Measurements from ENCODE around the gene NOVA1. TPM values are rescaled to one million over a fixed set of nuclear protein-coding genes. Genes with fewer than 3 reads are reported as not detected.

Gene NOVA1
- polyA plus RNA-seq, 1 donor (not counting 4 experiments of a cell fraction or from before 2014, with no cell fraction given) = not detected

DNA sequence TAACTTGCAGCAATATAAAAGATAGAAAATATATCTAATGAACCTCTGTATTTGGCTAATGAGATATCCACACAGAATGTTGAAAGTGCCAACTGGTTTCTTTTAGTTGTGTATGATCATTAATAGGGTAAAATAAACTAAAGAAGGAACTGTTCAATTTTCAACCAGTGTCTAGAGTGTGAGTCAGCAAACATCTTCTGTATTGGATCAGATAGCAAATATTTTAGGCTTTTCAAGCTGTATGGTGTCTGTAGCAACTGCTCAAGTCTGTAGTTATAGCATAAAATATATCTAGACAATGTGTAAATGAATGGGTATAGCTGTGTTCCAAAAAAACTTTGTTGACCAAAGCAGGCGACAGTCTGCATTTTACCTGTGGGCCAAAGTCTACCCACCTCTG lies 23.5 kb upstream of the NOVA1 start:
- no peaks in the 10 kb centered on the region for H3K36me3 ChIP-seq (ENCODE audit: control insufficient read depth in 2 of 2, extremely low read depth in 1 of 2, insufficient read depth in 2 of 2, low read length in 2 of 2)
- TF ChIP-seq EZH2 (IDR thresholded peaks at IDR 0.05; ENCODE audit: low read length) = no peak
- TF ChIP-seq, protein P1, sequence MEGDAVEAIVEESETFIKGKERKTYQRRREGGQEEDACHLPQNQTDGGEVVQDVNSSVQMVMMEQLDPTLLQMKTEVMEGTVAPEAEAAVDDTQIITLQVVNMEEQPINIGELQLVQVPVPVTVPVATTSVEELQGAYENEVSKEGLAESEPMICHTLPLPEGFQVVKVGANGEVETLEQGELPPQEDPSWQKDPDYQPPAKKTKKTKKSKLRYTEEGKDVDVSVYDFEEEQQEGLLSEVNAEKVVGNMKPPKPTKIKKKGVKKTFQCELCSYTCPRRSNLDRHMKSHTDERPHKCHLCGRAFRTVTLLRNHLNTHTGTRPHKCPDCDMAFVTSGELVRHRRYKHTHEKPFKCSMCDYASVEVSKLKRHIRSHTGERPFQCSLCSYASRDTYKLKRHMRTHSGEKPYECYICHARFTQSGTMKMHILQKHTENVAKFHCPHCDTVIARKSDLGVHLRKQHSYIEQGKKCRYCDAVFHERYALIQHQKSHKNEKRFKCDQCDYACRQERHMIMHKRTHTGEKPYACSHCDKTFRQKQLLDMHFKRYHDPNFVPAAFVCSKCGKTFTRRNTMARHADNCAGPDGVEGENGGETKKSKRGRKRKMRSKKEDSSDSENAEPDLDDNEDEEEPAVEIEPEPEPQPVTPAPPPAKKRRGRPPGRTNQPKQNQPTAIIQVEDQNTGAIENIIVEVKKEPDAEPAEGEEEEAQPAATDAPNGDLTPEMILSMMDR (optimal IDR thresholded peaks at IDR 0.05 in 1 of 3, IDR thresholded peaks at IDR 0.05 in 1 of 3, conservative IDR thresholded peaks at IDR 0.05 in 1 of 3; ENCODE audit: extremely low read depth in 1 of 3, insufficient read depth in 2 of 3, low read length in 3 of 3) = no peak
- no peak for FAIRE-seq

DNA sequence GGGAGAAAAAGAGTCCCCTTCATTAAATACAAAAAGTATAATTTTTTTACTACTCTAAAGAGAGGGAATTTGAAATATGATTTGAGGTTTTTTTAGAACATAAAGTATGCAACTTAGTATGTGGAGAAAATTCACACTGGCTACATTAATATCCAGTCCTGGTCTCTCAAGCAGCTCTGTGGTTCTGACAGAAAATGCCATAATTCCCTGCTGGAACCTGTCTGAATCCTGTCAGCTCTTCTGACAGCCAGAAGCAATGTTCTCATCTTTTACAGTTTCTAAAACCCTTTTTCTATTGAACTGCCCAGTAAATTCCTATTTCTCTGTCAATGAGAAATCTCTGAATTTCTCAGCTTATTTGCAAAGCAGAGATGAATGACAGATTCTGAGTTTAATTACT lies 13.4 kb upstream of the NOVA1 start:
- H2AFZ ChIP-seq (ENCODE audit: control insufficient read depth, low read length) = no peak overlapping the region
- no peaks in the 10 kb centered on the region for H3K9me1 ChIP-seq (ENCODE audit: control insufficient read depth, extremely low read depth, insufficient read depth, low read length)
- DNase-seq (ENCODE audit: low read depth, low spot score) = no peak
- H4K20me1 ChIP-seq (ENCODE audit: control insufficient read depth, extremely low read depth, insufficient read depth, low read length) = no peaks in the 10 kb centered on the region
- no peak overlapping the region for H3K27ac ChIP-seq (ENCODE audit: control insufficient read depth, insufficient read depth, low read length)
- no peak overlapping the region for H3K4me3 ChIP-seq (ENCODE audit: control insufficient read depth in 2 of 3, extremely low read depth in 1 of 3, insufficient read depth in 2 of 3, low read depth in 1 of 3, low read length in 3 of 3)
- H3K27me3 ChIP-seq (ENCODE audit: control insufficient read depth, extremely low read depth, insufficient read depth, low read length) = no peaks in the 10 kb centered on the region
- H3K36me3 ChIP-seq (ENCODE audit: control insufficient read depth in 2 of 2, extremely low read depth in 1 of 2, insufficient read depth in 2 of 2, low read length in 2 of 2) = no peaks in the 10 kb centered on the region
- TF ChIP-seq, protein P1 (optimal IDR thresholded peaks at IDR 0.05 in 1 of 3, IDR thresholded peaks at IDR 0.05 in 1 of 3, conservative IDR thresholded peaks at IDR 0.05 in 1 of 3; ENCODE audit: extremely low read depth in 1 of 3, insufficient read depth in 2 of 3, low read length in 3 of 3) = no peak
- no peak for TF ChIP-seq EZH2 (IDR thresholded peaks at IDR 0.05; ENCODE audit: low read length)
- no peak overlapping the region for H3K4me2 ChIP-seq (ENCODE audit: control insufficient read depth, extremely low read depth, insufficient read depth, low read depth, low read length)
- no peaks in the 10 kb centered on the region for H3K79me2 ChIP-seq (ENCODE audit: control insufficient read depth, insufficient read depth, low read length)
- no peaks in the 10 kb centered on the region for H3K4me1 ChIP-seq (ENCODE audit: control insufficient read depth, extremely low read depth, insufficient read depth, low read length)
- no peak for FAIRE-seq
- H3K9ac ChIP-seq (ENCODE audit: control insufficient read depth, extremely low read depth, insufficient read depth, low read length) = no peak overlapping the region
- no peaks in the 10 kb centered on the region for H3K9me3 ChIP-seq (ENCODE audit: control insufficient read depth, low read depth, low read length)
- dilution Hi-C loops (cut with MboI; ENCODE audit: extremely low pct_ligation_motif_present, low sequenced_read_pairs) = no loop called here

More for the DNA sequence above, 23.5 kb upstream of the NOVA1 start:
- Histone ChIP-seq H3K9me1 (ENCODE audit: control insufficient read depth, extremely low read depth, insufficient read depth, low read length) (no peaks in the 10 kb centered on the region), H3K9me3 (ENCODE audit: control insufficient read depth, low read depth, low read length) (no peaks in the 10 kb centered on the region), H3K79me2 (ENCODE audit: control insufficient read depth, insufficient read depth, low read length) (no peaks in the 10 kb centered on the region), H3K4me3 (ENCODE audit: control insufficient read depth in 2 of 3, extremely low read depth in 1 of 3, insufficient read depth in 2 of 3, low read depth in 1 of 3, low read length in 3 of 3) (no peak overlapping the region), H3K27ac (ENCODE audit: control insufficient read depth, insufficient read depth, low read length) (no peak overlapping the region), H3K4me2 (ENCODE audit: control insufficient read depth, extremely low read depth, insufficient read depth, low read depth, low read length) (no peak overlapping the region), H3K27me3 (ENCODE audit: control insufficient read depth, extremely low read depth, insufficient read depth, low read length) (no peaks in the 10 kb centered on the region), H4K20me1 (ENCODE audit: control insufficient read depth, extremely low read depth, insufficient read depth, low read length) (no peaks in the 10 kb centered on the region), H2AFZ (ENCODE audit: control insufficient read depth, low read length) (no peak overlapping the region), H3K9ac (ENCODE audit: control insufficient read depth, extremely low read depth, insufficient read depth, low read length) (no peak overlapping the region), H3K4me1 (ENCODE audit: control insufficient read depth, extremely low read depth, insufficient read depth, low read length) (no peaks in the 10 kb centered on the region)
- dilution Hi-C loops (cut with MboI; ENCODE audit: extremely low pct_ligation_motif_present, low sequenced_read_pairs) = no loop called here
- no peak for DNase-seq (ENCODE audit: low read depth, low spot score)

Measured in keratinocyte (primary cell).